HCT116 (cell line): ENCODE measurements around the gene TAC4. TPM values are rescaled to one million over a fixed set of nuclear protein-coding genes. Genes with fewer than 3 reads are reported as not detected.

Experiments used
- ATAC-seq: fragments of 200-7000 bp; cut with Tn5 transposase; 2 replicates; pipeline ENCODE4 v1.9.1; 2020; ENCODE audit warnings: mild to moderate bottlenecking, moderate library complexity
- BruUV-seq: library from RNA; stranded (reverse); fragments of 400-500 nt; replicated peaks from 2 replicates; lab custom pipeline; 2021; lab: Mats Ljungman, UMichigan
- CTCF ChIA-PET: fragments of 300-600 bp; sonication (Branson Sonifier 250); formaldehyde crosslinking; loops from one replicate; lab custom pipeline; 2021; ENCODE audit warnings: antibody characterized with exemption; lab: Charles Lee
- POLR2A ChIA-PET: fragments of 300-600, 350-600 bp; sonication (Branson Sonifier 250); formaldehyde crosslinking; loops from one replicate; lab custom pipeline; 2021; ENCODE audit warnings: antibody characterized with exemption; lab: Charles Lee
- RAD21 ChIA-PET, 2 experiments: fragments of 300-600 bp; sonication (Branson Sonifier 250); formaldehyde crosslinking; loops; one replicate each; lab custom pipeline; 2023; ENCODE audit warnings: low total read pairs in 2 of 2; ENCODE audit not compliant: uncharacterized antibody in 2 of 2, unreplicated experiment in 2 of 2, low non-redundant PET in 1 of 2; lab: Charles Lee
- DNase-seq: peaks from one replicate; pipeline ENCODE4 v3.0.0-alpha.2; 2010; ENCODE audit warnings: low read depth, low spot score
- H2AFZ ChIP-seq: fragments of 200-600 bp; shearing (Covaris generic), sonication (generic); 2 replicates; pipeline ENCODE4 v1.6.1; 2017; ENCODE audit warnings: low read depth, mixed run types, mixed read lengths, antibody characterized with exemption, low read length; ENCODE audit not compliant: poor library complexity, severe bottlenecking
- H3K27ac ChIP-seq: 2 replicates; pipeline ENCODE4 v1.5.1; 2012; ENCODE audit warnings: low read depth, low read length
- H3K27me3 ChIP-seq: fragments of 200-600 bp; sonication (generic); 2 replicates; pipeline ENCODE4 v1.6.1; 2016; ENCODE audit warnings: mixed run types, low read length, mixed read lengths; ENCODE audit not compliant: insufficient read depth
- H3K36me3 ChIP-seq, 2 experiments: fragments of 200-500 bp in 1 of 2; fragments of 200-600 bp in 1 of 2; sonication (Bioruptor generic) in 1 of 2; sonication (generic) in 1 of 2; 2 replicates each; pipeline versions ENCODE4 v1.5.1 to v1.6.1; 2014 to 2016; ENCODE audit warnings: low read length in 2 of 2, inconsistent platforms in 1 of 2, mixed read lengths in 1 of 2, mixed run types in 1 of 2; ENCODE audit not compliant: insufficient read depth in 2 of 2, control insufficient read depth in 1 of 2
- H3K4me1 ChIP-seq, 2 experiments: fragments of 200-600 bp in 1 of 2; sonication (generic) in 1 of 2; 2 replicates each; pipeline versions ENCODE4 v1.5.1 to v1.6.1; 2012 to 2017; ENCODE audit warnings: low read length in 2 of 2, inconsistent platforms in 1 of 2, mild to moderate bottlenecking in 1 of 2, mixed read lengths in 1 of 2, mixed run types in 1 of 2, moderate library complexity in 1 of 2; ENCODE audit not compliant: insufficient read depth in 2 of 2, control insufficient read depth in 1 of 2
- H3K4me2 ChIP-seq: fragments of 200-600 bp; sonication (generic); 2 replicates; pipeline ENCODE4 v1.6.1; 2017; ENCODE audit warnings: mixed run types, low read length, mixed read lengths
- H3K4me3 ChIP-seq, 2 experiments: fragments of 200-600 bp in 1 of 2; sonication (generic) in 1 of 2; replicated peaks in 1 of 2; 2 replicates each; pipeline ENCODE4 v1.5.1; 2011 to 2016; ENCODE audit warnings: low read length in 2 of 2, control low read depth in 1 of 2, low read depth in 1 of 2, mild to moderate bottlenecking in 1 of 2, mixed read lengths in 1 of 2, mixed run types in 1 of 2
- H3K79me2 ChIP-seq: fragments of 200-600 bp; sonication (generic); 2 replicates; pipeline ENCODE4 v1.6.1; 2017; ENCODE audit warnings: mild to moderate bottlenecking, mixed run types, low read length, moderate library complexity, mixed read lengths; ENCODE audit not compliant: insufficient read depth
- H3K9ac ChIP-seq: fragments of 200-600 bp; sonication (generic); 2 replicates; pipeline ENCODE4 v1.6.1; 2016; ENCODE audit warnings: low read length, mixed read lengths
- H3K9me2 ChIP-seq: fragments of 200-600 bp; sonication (generic), shearing (Covaris generic); 2 replicates; pipeline ENCODE4 v1.6.1; 2017; ENCODE audit warnings: mixed run types, mild to moderate bottlenecking, moderate library complexity; ENCODE audit not compliant: insufficient read depth
- H3K9me3 ChIP-seq, 2 experiments: fragments of 200-500 bp in 1 of 2; fragments of 200-600 bp in 1 of 2; sonication (Bioruptor generic) in 1 of 2; sonication (generic) in 1 of 2; 2 replicates each; pipeline ENCODE4 v1.6.1; 2014 to 2017; ENCODE audit warnings: low read length in 2 of 2, mixed read lengths in 2 of 2, inconsistent platforms in 1 of 2, low read depth in 1 of 2, mild to moderate bottlenecking in 1 of 2, mixed run types in 1 of 2, moderate library complexity in 1 of 2; ENCODE audit not compliant: control insufficient read depth in 1 of 2, insufficient read depth in 1 of 2
- H4K20me1 ChIP-seq: fragments of 200-600 bp; sonication (generic), shearing (Covaris generic); 2 replicates; pipeline ENCODE4 v1.6.1; 2017; ENCODE audit warnings: mixed run types, mild to moderate bottlenecking, moderate library complexity; ENCODE audit not compliant: insufficient read depth
- ATF3 ChIP-seq: IDR thresholded peaks from 2 replicates; pipeline ENCODE4 v1.6.1; 2012
- CBX3 ChIP-seq: IDR thresholded peaks from 2 replicates; pipeline ENCODE4 v1.6.1; 2012; ENCODE audit warnings: low read depth
- CEBPB ChIP-seq: IDR thresholded peaks from 2 replicates; pipeline ENCODE4 v1.6.1; 2012; ENCODE audit warnings: low read depth
- EGR1 ChIP-seq: IDR thresholded peaks from 2 replicates; pipeline ENCODE4 v1.6.1; 2012; ENCODE audit warnings: low read depth
- EZH2 ChIP-seq: fragments of 200-600 bp; sonication (generic); IDR thresholded peaks from 2 replicates; pipeline ENCODE4 v1.6.1; 2017; ENCODE audit warnings: antibody characterized with exemption, mixed run types
- EZH2phosphoT487 ChIP-seq: fragments of 200-600 bp; IDR thresholded peaks from 2 replicates; pipeline ENCODE4 v1.6.1; 2018; ENCODE audit warnings: antibody characterized with exemption, borderline replicate concordance
- POLR2AphosphoS5 ChIP-seq: IDR thresholded peaks from 2 replicates; pipeline ENCODE4 v1.6.1; 2011; ENCODE audit warnings: mild to moderate bottlenecking, low read depth, low read length, moderate library complexity
- RAD21 ChIP-seq: IDR thresholded peaks from 2 replicates; pipeline ENCODE4 v1.6.1; 2012; ENCODE audit warnings: low read depth, mild to moderate bottlenecking
- REST ChIP-seq: IDR thresholded peaks from 2 replicates; pipeline ENCODE4 v1.6.1; 2012; ENCODE audit warnings: low read depth
- SIN3A ChIP-seq: IDR thresholded peaks from 2 replicates; pipeline ENCODE4 v1.6.1; 2012; ENCODE audit warnings: low read depth
- SP1 ChIP-seq: IDR thresholded peaks from 2 replicates; pipeline ENCODE4 v1.6.1; 2012; ENCODE audit warnings: low read depth
- TCF7L2 ChIP-seq: IDR thresholded peaks from 2 replicates; pipeline ENCODE4 v1.7.0; 2011; ENCODE audit warnings: borderline replicate concordance, inconsistent platforms; ENCODE audit not compliant: insufficient read depth, insufficient read length; ENCODE audit errors: extremely low read depth
- YY1 ChIP-seq: IDR thresholded peaks from 2 replicates; pipeline ENCODE4 v1.6.1; 2011; ENCODE audit warnings: low read length, low read depth, moderate library complexity, mild to moderate bottlenecking; ENCODE audit not compliant: insufficient replicate concordance; ENCODE audit errors: extremely low read depth
- ZFX ChIP-seq: fragments of 450-650 bp; IDR thresholded peaks from 2 replicates; pipeline ENCODE4 v1.6.1; 2017
- ZNF274 ChIP-seq: fragments of 200-500 bp; sonication (Bioruptor generic); IDR thresholded peaks from 2 replicates; pipeline ENCODE4 v1.6.1; 2014; ENCODE audit warnings: mild to moderate bottlenecking, low read depth, low read length, inconsistent platforms
- intact Hi-C: fragments of 100-400 bp; cut with micrococcal nuclease; formaldehyde crosslinking; loops from 2 replicates; pipeline ENCODE4 v1.10.0; 2022
- total RNA-seq: library from RNA; stranded (reverse); gene quantifications from one replicate; pipeline ENCODE4 v1.2.1, GENCODE V29; 2021; ENCODE audit not compliant: unreplicated experiment
- TF ChIP-seq, protein P1 (sequence below): IDR thresholded peaks from 2 replicates; pipeline ENCODE4 v1.6.1; 2011; ENCODE audit warnings: mild to moderate bottlenecking, low read length, moderate library complexity; ENCODE audit not compliant: insufficient replicate concordance; ENCODE audit errors: extremely low read depth

Gene TAC4
- total RNA-seq, 1 experiment from 2014 or later: not detected

- TF ChIP-seq, protein P1, sequence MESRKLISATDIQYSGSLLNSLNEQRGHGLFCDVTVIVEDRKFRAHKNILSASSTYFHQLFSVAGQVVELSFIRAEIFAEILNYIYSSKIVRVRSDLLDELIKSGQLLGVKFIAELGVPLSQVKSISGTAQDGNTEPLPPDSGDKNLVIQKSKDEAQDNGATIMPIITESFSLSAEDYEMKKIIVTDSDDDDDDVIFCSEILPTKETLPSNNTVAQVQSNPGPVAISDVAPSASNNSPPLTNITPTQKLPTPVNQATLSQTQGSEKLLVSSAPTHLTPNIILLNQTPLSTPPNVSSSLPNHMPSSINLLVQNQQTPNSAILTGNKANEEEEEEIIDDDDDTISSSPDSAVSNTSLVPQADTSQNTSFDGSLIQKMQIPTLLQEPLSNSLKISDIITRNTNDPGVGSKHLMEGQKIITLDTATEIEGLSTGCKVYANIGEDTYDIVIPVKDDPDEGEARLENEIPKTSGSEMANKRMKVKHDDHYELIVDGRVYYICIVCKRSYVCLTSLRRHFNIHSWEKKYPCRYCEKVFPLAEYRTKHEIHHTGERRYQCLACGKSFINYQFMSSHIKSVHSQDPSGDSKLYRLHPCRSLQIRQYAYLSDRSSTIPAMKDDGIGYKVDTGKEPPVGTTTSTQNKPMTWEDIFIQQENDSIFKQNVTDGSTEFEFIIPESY: no peak
- no peak for TF ChIP-seq ZFX
- no peak for TF ChIP-seq SP1
- TF ChIP-seq EZH2phosphoT487: no peak
- TF ChIP-seq RAD21: no peak
- TF ChIP-seq EGR1: no peak
- TF ChIP-seq EZH2: no peak
- TF ChIP-seq ZNF274: no peak
Measured at GRCh38 chr17:49821466-49821865, 26.4 kb downstream of the TAC4 start (continued).

DNA sequence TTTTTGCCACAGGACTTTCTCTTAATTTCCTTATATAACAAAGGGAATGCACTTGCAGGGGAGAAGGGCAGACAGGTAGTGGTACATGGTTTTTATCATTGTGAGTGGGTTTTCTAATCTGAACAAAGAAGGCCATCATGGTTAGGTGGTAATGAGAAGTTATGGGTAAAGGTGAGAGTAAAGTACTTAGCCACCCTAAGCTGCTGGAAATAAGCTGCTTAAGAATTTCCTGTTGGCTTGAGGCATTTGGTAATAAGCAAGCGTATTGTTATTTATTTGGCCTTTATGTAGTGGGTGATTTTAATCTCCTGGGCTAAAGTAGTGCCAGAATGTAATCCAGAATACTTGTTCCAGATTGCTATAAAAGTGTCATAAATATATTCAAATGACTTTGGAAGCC, 27.1 kb downstream of the TAC4 start:
- TF ChIP-seq EGR1 (no peak), EZH2 (no peak), POLR2AphosphoS5 (no peak), ATF3 (no peak), CBX3 (no peak), YY1 (no peak), EZH2phosphoT487 (no peak), REST (no peak), ZNF274 (no peak), CEBPB (no peak), SIN3A (no peak), TCF7L2 (no peak)
- ChIA-PET RAD21 (no interaction called here), POLR2A (no interaction called here), CTCF (no interaction called here)
- H4K20me1 ChIP-seq: no peaks in the 10 kb centered on the region; the same call in 1 of the 2 replicates
- no peak for DNase-seq
- H3K9me3 ChIP-seq: no peaks in the 10 kb centered on the region
- H3K4me3 ChIP-seq: no peak overlapping the region
- no peak overlapping the region for H3K4me2 ChIP-seq
- H3K9me2 ChIP-seq: no peaks in the 10 kb centered on the region
- H3K27ac ChIP-seq: no peak overlapping the region
- H3K4me1 ChIP-seq: no peaks in the 10 kb centered on the region
- ATAC-seq: no peak
- no peaks in the 10 kb centered on the region for H3K27me3 ChIP-seq
- H3K9ac ChIP-seq: no peak overlapping the region
- H3K79me2 ChIP-seq: peaks cover 6% of the 10 kb centered on the region
- no TSS peak for BruUV-seq
- H3K36me3 ChIP-seq: peaks cover 56 to 64% of the 10 kb centered on the region in 2 experiments
- H2AFZ ChIP-seq: no peak overlapping the region
- intact Hi-C loops: no loop called here
